ENCODE measurements around the gene PPME1.

The PPME1 gene

GRCh38 chr11:74276581-74276980 lies 105.5 kb downstream of the PPME1 start:
- in situ Hi-C loops (cut with HindIII; ENCODE audit: low sequenced_read_pairs), result no loop called here

DNA sequence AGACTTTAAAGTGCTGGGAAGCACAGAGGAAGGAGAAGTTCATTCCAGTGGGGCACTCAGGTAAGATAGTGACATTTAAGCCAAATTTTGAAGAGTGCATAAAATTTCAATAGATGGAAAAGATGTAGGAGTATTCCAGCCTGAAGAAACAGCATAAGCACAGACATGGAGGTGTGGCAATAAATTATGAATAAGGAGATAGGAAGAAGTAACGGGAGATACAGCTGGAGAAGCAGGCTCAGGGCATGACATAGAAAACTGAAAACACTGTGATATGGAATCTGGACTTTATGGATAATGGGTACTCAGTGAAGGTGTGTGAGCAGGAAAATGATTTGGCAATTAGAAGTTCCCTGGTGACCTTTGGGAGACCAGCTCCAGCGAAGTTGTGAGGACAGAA lies 107.0 kb downstream of the PPME1 start:
- in situ Hi-C loops (cut with HindIII; ENCODE audit: low sequenced_read_pairs), result no loop called here

GRCh38 chr11:74278721-74279161 lies 107.7 kb downstream of the PPME1 start:
- in situ Hi-C loops (cut with HindIII; ENCODE audit: low sequenced_read_pairs), result no loop called here

DNA sequence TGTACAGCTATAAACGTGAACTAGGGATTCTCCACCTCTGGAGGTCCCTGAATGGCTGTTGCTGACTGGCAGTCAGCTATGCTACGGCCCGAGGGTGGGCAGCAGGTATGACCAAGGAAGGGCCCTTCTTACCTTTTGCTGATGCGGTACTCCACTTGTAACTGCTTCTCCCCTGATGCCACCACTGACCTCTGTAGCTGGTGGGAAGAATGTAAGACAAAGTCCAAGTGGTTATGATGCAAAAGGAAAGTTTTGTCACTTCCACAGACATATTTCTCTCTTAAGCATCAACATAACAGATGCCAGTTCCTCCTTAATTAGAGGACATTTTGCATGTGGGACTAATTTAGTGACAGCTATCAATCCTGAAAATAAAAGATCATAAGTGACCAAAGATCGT lies 108.2 kb downstream of the PPME1 start:
- in situ Hi-C loops (cut with HindIII; ENCODE audit: low sequenced_read_pairs), result no loop called here

- in situ Hi-C loops (cut with HindIII; ENCODE audit: low sequenced_read_pairs), result loop anchor here (5.0 kb wide), 1 partner anchor 88 kb away; no protein-coding TSS in a partner anchor
Observed at GRCh38 chr11:74280494-74280893, 109.4 kb downstream of the PPME1 start.

DNA sequence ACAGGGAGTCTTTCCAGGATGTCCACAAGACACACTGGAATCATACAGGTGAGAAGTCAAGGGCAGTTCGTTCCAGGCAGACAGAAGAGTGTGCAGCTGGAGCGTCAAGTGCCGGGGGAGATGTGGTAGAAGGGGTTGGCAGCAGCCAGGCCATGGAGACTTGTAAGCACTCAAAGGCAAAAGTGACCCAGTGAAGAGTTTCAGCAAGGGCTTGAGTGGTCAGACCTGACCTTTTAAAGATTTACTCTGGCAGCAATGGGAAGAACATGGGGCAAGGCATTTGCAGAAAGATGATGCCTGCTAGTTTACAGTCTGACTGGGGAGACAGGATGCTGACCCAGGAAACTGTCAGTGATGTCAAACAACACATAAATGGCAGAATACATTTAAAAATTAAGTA lies 111.3 kb downstream of the PPME1 start:
- in situ Hi-C loops (cut with HindIII; ENCODE audit: low sequenced_read_pairs), result loop anchor here (5.0 kb wide), 1 partner anchor 90 kb away; no protein-coding TSS in a partner anchor

- in situ Hi-C loops (cut with HindIII; ENCODE audit: low sequenced_read_pairs), result loop anchor here (5.0 kb wide), 1 partner anchor 91 kb away; no protein-coding TSS in a partner anchor
Observed at GRCh38 chr11:74282914-74283371, 111.9 kb downstream of the PPME1 start.

DNA sequence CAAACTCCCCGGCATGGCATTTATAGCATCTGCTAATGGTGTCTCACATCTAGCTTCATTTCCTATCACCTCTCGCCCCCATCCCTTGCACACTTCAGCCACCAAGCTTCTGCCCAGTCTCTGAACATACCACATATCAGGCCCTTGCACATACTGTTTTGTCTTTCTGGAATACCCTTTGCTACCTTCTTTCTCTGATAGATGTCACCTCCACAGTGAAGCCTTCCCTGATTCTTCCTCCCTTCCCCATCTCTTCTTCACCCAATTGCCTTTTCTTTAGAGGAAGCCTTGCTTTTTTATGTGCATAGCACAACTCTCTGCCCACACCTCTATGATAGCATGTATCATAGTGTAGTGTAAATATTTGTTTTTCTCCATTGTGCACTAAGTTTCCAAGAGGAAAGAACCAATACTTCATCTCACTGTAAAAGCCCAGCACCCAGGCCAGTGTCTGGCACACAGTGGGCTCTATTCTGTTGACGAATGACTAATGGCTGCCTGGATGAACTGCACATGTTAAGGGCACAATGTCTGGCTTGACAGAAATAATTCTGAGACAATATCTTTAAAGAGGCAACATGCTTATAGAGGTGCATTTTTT lies 112.6 kb downstream of the PPME1 start:
- in situ Hi-C loops (cut with HindIII; ENCODE audit: low sequenced_read_pairs), result loop anchor here (5.0 kb wide), 1 partner anchor 91 kb away; no protein-coding TSS in a partner anchor

DNA sequence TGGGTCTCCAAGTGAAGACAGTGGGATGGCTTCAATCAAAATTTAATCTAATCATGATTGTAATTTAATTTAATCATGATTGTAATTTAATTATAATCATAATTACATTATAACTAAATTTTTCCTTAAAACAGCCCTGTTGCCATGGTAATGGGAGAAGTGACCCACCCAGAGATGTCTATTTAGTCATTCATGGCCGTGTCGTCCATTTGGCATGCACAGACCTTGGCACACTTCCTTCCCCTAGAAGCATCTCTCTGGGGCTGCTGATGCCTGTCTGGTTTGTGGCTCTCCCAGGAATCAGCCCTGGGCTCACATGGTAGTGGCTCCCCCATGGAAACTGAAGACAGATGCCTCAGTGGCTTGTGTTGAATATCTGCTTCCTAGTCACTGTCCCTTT lies 113.4 kb downstream of the PPME1 start:
- in situ Hi-C loops (cut with HindIII; ENCODE audit: low sequenced_read_pairs), result loop anchor here (5.0 kb wide), 1 partner anchor 92 kb away; no protein-coding TSS in a partner anchor

GRCh38 chr11:74288161-74288560 lies 117.1 kb downstream of the PPME1 start:
- in situ Hi-C loops (cut with HindIII; ENCODE audit: low sequenced_read_pairs), result no loop called here

GRCh38 chr11:74288911-74289310 lies 117.8 kb downstream of the PPME1 start:
- in situ Hi-C loops (cut with HindIII; ENCODE audit: low sequenced_read_pairs), result no loop called here

- in situ Hi-C loops (cut with HindIII; ENCODE audit: low sequenced_read_pairs), result no loop called here
Observed at GRCh38 chr11:74297484-74297883, 126.4 kb downstream of the PPME1 start.

- in situ Hi-C loops (cut with HindIII; ENCODE audit: low sequenced_read_pairs), result no loop called here
Observed at GRCh38 chr11:74299015-74299414, 127.9 kb downstream of the PPME1 start.
